Colonic mucosa (tissue), 4 donors: ENCODE results near the gene METTL22. TPM values are rescaled to one million over a fixed set of nuclear protein-coding genes. Genes with fewer than 3 reads are reported as not detected.
A peak's percentile ranks its signal among the peaks of the same experiment; 100 is the strongest.

Experiments
- DNase-seq: peaks from one replicate; pipeline ENCODE4 v3.0.0-alpha.2; 2020
- H3K27ac ChIP-seq: fragments of 200-600 bp; one replicate; pipeline ENCODE4 v1.8.0; 2021
- H3K27me3 ChIP-seq: fragments of 200-600 bp; one replicate; pipeline ENCODE4 v1.8.0; 2021
- H3K36me3 ChIP-seq: fragments of 200-600 bp; one replicate; pipeline ENCODE4 v1.8.0; 2021
- H3K4me1 ChIP-seq: fragments of 200-600 bp; one replicate; pipeline ENCODE4 v1.8.0; 2021; ENCODE audit warnings: mild to moderate bottlenecking
- H3K4me3 ChIP-seq: fragments of 200-600 bp; one replicate; pipeline ENCODE4 v1.8.0; 2021
- H3K9ac ChIP-seq, 2 donors: one replicate each; pipeline ENCODE4 v1.7.0; 2013; ENCODE audit warnings: control low read depth in 2 of 2, low read depth in 2 of 2, low read length in 2 of 2
- H3K9me3 ChIP-seq: fragments of 200-600 bp; one replicate; pipeline ENCODE4 v1.8.0; 2021
- CTCF ChIP-seq: fragments of 200-600 bp; IDR thresholded peaks from one replicate; pipeline ENCODE4 v1.8.0; 2022; ENCODE audit warnings: antibody characterized with exemption, mild to moderate bottlenecking
- intact Hi-C: fragments of 100-400 bp; cut with DNase I; formaldehyde crosslinking; loops from one replicate; pipeline ENCODE4 v1.14.1; 2022
- total RNA-seq, 2 donors: library from RNA; stranded (reverse); fragmentation: NEBNext Ultra II Directional in 1 of 2; extraction: Animal tissue kit (Norgen Biotek cat#: 25700) in 1 of 2; gene quantifications; one replicate each; pipeline ENCODE4 v1.2.1, GENCODE V29; 2021
- donor health status: healthy.
- donor health status: DM: no; HTN: no; CAD: no.
- donor health status: DM: no; HTN: no; CAD: no.

The METTL22 gene
- total RNA-seq, 2 donors from 2014 or later = 16.1 to 26.8 TPM

- H3K4me1 ChIP-seq = no peaks in the 10 kb centered on the region
- no peak for TF ChIP-seq CTCF
- DNase-seq = no peak
- H3K4me3 ChIP-seq = no peak overlapping the region
- intact Hi-C loops = no loop called here
- no peaks in the 10 kb centered on the region for H3K9me3 ChIP-seq
- no peak overlapping the region for H3K27ac ChIP-seq
- H3K27me3 ChIP-seq = no peaks in the 10 kb centered on the region
- H3K9ac ChIP-seq = no peak overlapping the region
- H3K36me3 ChIP-seq = no peaks in the 10 kb centered on the region
Observed at GRCh38 chr16:8682551-8683259, 61.2 kb downstream of the METTL22 start.

- intact Hi-C loops = no loop called here
- no peaks in the 10 kb centered on the region for H3K27me3 ChIP-seq
- H3K27ac ChIP-seq = no peak overlapping the region
- TF ChIP-seq CTCF = no peak
- no peaks in the 10 kb centered on the region for H3K36me3 ChIP-seq
- H3K9ac ChIP-seq = no peak overlapping the region
- no peak for DNase-seq
- H3K4me1 ChIP-seq = no peaks in the 10 kb centered on the region
- no peaks in the 10 kb centered on the region for H3K9me3 ChIP-seq
- H3K4me3 ChIP-seq = no peak overlapping the region
Observed at GRCh38 chr16:8683640-8684039, 62.1 kb downstream of the METTL22 start.

- H3K27ac ChIP-seq = no peak overlapping the region
Observed at GRCh38 chr16:8685617-8686016, 64.1 kb downstream of the METTL22 start.

GRCh38 chr16:8686031-8686621 is 64.6 kb downstream of the METTL22 start:
- peak; percentile 21 for DNase-seq
- Histone ChIP-seq H3K27me3 (no peaks in the 10 kb centered on the region), H3K9ac (no peak overlapping the region), H3K4me3 (no peak overlapping the region), H3K9me3 (peaks cover 5% of the 10 kb centered on the region), H3K36me3 (no peaks in the 10 kb centered on the region), H3K4me1 (no peaks in the 10 kb centered on the region), H3K27ac (no peak overlapping the region)
- no peak for TF ChIP-seq CTCF
- intact Hi-C loops = no loop called here

More at GRCh38 chr16:8685617-8686016, 64.1 kb downstream of the METTL22 start:
- no peaks in the 10 kb centered on the region for H3K4me1 ChIP-seq
- peaks cover 5% of the 10 kb centered on the region for H3K9me3 ChIP-seq
- TF ChIP-seq CTCF = no peak
- no peak overlapping the region for H3K4me3 ChIP-seq
- DNase-seq = no peak
- no peaks in the 10 kb centered on the region for H3K36me3 ChIP-seq
- H3K9ac ChIP-seq = no peak overlapping the region
- intact Hi-C loops = no loop called here
- no peaks in the 10 kb centered on the region for H3K27me3 ChIP-seq

GRCh38 chr16:8686879-8687278 is 65.4 kb downstream of the METTL22 start:
- Histone ChIP-seq H3K4me1 (no peaks in the 10 kb centered on the region), H3K36me3 (no peaks in the 10 kb centered on the region), H3K9me3 (peaks cover 5% of the 10 kb centered on the region), H3K27ac (no peak overlapping the region), H3K4me3 (no peak overlapping the region), H3K9ac (no peak overlapping the region), H3K27me3 (no peaks in the 10 kb centered on the region)
- DNase-seq = peak; percentile 24
- intact Hi-C loops = no loop called here
- TF ChIP-seq CTCF = no peak
